OCI-LY7 (cell line): Measurements from ENCODE around the gene TCF20.

Source experiments
- EZH2phosphoT487 ChIP-seq: fragments of 200-600 bp; sonication (generic); IDR thresholded peaks from 2 replicates; pipeline ENCODE4 v1.6.1; 2018; ENCODE audit warnings: low read depth, borderline replicate concordance, mild to moderate bottlenecking, mixed run types, antibody characterized with exemption, low read length, moderate library complexity, mixed read lengths
- TF ChIP-seq, protein P1 (sequence below): fragments of 200-600 bp; sonication (generic); conservative IDR thresholded peaks from 2 replicates; pipeline ENCODE4 v1.5.1; 2014; ENCODE audit warnings: mild to moderate bottlenecking, antibody characterized with exemption, low read length, moderate library complexity, mixed read lengths

DNA sequence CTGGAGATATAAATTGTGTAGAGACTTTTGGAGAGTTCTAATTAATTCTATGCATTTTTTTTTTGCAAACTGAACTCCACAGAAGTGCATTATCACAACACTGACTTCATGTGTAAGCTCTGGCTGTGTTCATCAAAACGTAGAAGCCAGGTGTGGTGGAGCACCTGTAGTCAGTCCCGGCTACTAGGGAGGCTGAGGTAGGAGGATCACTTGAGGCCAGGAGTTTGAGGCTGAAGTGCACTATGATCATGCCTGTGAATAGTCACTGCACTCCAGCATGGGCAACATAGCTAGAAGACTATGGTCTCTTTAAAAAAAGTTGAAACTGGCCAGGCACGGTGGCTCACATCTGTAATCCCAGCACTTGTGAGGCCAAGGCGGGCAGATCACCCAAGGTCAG lies 20.6 kb downstream of the TCF20 start:
- TF ChIP-seq, protein P1, sequence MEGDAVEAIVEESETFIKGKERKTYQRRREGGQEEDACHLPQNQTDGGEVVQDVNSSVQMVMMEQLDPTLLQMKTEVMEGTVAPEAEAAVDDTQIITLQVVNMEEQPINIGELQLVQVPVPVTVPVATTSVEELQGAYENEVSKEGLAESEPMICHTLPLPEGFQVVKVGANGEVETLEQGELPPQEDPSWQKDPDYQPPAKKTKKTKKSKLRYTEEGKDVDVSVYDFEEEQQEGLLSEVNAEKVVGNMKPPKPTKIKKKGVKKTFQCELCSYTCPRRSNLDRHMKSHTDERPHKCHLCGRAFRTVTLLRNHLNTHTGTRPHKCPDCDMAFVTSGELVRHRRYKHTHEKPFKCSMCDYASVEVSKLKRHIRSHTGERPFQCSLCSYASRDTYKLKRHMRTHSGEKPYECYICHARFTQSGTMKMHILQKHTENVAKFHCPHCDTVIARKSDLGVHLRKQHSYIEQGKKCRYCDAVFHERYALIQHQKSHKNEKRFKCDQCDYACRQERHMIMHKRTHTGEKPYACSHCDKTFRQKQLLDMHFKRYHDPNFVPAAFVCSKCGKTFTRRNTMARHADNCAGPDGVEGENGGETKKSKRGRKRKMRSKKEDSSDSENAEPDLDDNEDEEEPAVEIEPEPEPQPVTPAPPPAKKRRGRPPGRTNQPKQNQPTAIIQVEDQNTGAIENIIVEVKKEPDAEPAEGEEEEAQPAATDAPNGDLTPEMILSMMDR, result no peak
- no peak for TF ChIP-seq EZH2phosphoT487
